HG02588 (cell line): ENCODE results near the gene RPRD1A.
"Not testable (repeated sequence)": the region's sequence is repeated elsewhere in the genome, so short reads cannot be mapped to it uniquely, and the experiment has no call there.

Source experiments
- ATAC-seq: cut with Tn5 transposase; IDR thresholded peaks from one replicate; pipeline ENCODE4 v1.9.1; 2021; ENCODE audit warnings: mild to moderate bottlenecking, moderate library complexity; ENCODE audit not compliant: unreplicated experiment

RPRD1A gene

DNA sequence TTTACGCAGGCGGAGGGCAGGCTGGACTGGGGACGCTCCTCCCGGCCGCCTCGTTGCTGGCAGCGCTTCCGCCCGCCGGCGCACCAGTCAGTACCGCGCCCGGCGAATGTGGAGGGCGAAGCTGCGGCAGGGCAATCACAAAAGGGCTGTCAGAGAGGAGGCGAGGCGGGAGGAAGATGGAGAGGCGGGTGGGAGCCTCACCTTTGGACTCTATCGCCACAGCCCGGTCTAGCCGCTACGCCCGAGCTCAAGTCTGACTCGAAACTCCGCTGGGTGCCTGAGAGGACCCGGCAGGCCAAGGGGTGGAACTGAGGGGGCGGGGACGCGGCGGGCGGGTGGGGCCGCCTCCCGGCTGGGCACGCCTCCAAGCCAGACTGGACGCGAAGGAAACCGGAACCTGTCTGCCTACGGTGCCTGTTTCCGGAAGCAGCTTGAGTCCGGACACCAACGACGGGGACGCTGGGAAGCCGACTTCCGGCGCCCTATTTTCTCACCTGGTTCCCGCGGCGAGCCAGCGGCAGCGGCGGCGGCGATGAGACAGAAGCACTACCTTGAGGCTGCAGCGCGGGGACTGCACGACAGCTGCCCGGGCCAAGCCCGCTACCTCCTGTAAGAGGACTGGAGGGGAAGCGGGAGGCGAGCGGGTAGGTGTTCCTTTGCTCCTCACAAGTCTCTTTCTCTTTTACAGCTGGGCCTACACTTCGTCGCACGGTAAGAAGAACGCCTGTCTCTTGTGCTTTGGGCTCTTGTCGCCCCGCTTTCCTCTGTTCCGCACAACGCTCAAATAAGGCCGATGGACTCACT is 95.0 kb downstream of the RPRD1A start, which contains the start of gene RMP24:
RMP24 (plus strand) TSS at position 483 of the 804 bp plus-strand sequence.
- peak; percentile 95 for ATAC-seq

DNA sequence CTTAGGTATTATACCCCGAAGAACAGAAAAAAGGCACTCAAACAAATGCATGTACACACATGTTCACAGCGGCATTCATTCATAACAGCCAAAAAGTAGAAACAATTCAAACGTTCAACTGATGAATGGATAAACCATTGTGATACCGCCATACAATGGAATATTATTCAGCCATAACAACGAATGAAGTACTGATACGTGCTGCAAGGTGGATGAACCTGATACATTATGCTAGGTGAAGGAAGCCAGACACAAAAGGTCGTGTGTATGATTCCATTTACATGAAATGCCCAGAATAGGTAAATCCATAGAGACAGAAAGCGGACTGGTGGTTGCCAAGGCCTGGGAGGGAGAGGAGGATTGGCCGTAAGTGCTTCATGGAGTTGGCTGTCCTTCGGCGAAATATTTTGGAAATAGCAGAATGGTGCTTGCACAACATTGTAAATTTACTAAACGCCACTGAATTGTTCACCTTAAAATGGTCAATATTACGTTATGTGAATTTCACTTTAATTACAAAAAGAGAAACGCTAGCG is 95.6 kb downstream of the RPRD1A start:
- peak; percentile 2 for ATAC-seq

DNA sequence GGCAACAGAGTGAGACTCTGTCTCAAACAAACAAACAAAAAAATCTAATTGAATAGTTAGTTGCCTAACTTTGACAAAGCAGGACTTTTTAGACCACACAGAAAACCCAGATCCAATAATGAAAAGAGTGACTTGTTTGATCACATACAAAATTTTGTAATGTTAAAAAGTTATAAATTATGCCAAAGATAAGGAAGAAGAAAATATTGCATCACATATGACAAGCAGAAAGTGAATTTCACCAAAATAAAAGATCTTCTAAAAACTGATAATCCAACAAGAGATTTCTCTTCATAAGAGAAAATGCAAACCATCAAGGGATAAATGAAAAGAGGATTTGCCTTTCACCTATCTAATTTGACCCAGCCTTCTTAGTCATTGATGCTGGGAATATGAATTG is 97.7 kb downstream of the RPRD1A start:
- no peak for ATAC-seq

DNA sequence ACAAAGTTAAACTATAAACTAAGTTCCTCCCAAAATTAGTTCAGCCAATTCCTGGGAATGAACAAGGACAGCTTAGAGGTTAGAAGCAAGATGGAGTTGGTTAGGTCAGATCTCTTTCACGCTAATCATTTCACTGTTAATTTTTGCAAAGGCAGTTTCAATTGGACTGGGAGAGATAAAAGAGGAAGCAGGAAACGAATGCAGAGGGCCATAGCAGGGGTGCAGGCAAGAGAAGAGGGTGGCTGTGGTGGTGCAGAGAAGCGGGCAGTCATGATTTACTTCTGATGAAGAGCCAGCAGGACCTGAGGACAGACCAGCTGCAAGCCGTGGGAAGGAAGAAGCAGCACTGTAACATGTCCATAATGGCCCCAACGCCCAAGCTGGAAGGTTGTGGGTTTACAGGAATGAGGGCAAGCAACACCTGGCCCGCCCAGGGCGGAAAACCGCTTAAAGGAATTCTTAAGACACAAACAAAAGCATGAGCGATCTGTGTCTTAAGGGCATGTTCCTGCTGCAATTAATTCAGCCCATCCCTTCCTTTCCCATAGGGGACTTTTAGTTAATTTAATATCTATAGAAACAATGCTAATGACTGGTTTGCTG is 99.0 kb downstream of the RPRD1A start:
- no peak for ATAC-seq

DNA sequence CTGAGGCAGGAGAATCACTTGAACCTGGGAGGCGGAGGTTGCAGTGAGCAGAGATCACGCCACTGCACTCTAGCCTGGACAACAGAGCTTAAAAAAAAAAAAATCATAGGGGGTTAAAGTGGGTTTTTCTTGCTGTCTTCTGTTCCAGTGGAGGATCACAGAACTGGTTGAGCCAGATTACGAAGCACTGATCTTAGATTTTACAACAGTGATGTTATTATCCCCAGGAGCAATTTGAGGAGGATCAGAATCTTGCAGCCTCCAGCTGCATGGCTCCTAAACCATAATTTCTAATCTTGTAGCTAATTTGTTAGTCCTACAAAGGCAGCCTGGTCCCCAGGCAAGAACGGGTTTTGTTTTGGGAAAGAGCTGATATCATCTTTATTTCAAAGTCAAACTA is 99.5 kb downstream of the RPRD1A start:
- ATAC-seq = not testable (repeated sequence)

DNA sequence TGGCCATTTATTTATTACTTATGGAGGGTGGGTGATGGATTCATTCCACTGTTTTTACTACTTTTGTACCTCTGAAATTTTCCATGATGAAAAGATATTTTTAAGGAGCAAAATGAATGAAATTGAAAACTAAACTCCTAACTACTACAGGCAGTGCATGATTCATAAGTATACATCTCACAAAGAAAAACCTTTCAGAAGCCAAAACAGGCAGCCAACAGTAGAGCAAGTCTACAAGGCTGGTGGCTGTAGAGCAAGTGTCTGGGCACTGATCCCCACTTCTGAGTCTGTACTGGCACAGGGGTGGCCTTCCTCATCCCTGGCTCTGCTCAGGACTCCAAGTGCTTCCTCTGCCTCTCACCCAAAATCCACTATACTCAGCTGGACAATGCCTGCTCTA is 103.0 kb downstream of the RPRD1A start:
- ATAC-seq = no peak

DNA sequence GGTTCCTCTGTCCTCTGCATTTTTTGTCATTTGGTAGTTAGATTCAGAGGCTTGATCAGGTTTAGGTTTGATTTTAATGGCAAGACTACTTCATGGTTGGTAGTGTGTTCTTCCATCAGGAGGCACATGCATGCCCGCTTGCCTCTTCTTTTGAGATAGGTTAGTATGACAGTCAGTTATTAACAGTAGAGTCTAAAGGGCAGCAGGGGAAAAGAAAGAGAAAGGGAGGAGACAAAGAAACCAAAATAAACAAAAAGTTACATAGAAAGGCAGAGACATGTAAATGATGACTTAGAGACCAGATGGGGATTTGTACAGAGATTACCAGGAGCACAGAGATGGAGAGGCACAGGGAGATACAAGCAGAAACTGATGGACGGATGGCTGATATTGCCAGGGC is 105.0 kb downstream of the RPRD1A start:
- ATAC-seq = no peak

DNA sequence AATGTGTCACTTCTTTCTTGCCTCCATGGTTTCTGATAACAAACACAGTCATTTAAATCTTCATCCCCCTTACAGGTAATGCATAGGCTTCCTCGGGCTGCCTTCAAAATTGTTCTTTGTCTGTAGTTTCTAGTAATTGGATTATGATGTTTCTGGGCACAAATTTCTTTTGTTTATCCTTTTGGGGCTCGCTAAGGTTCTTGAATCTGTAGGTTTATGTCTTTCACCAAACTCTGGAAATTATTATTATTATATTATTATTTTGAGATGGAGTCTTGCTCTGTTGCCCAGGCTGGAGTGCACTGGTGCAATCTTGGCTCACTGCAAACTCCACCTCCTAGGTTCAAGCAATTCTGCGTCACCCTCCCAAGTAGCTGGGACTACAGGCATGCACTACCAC is 111.1 kb downstream of the RPRD1A start:
- no peak for ATAC-seq

DNA sequence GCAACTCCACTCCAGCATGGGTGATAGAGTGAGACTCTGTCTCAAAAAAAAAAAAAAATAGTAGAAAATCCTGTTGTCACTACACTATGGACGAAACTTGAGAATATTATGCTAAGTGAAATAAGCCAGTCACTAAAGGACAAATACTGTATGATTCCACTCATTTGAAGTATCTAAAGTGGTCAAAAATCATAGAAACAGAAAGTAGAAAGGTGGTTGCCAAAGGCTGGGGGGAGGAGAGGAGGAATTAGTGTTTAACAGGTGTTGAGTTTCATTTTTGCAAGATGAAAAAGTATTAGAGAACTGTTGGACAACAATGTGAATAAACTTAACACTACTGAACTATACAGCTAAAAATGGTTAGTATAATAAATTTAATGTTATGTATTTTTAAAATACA is 113.7 kb downstream of the RPRD1A start:
- ATAC-seq = peak; percentile 59

DNA sequence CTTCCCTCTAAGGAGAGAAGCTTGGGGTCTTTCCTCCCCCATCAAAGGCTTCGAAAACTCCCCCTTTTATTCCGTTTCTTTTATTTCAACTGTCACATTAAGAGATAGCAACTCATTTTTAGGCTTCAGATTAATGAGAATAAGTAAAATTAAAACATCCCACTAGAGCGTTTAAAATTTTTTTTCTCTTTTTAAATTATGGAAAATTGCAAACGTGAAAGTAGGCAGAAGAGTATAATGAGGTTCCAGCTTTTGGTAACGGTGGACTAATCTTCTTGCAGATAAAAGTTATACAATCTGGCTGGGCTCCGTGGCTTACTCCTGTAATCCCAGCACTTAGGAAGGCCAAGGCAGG is 116.8 kb downstream of the RPRD1A start:
- ATAC-seq = no peak

DNA sequence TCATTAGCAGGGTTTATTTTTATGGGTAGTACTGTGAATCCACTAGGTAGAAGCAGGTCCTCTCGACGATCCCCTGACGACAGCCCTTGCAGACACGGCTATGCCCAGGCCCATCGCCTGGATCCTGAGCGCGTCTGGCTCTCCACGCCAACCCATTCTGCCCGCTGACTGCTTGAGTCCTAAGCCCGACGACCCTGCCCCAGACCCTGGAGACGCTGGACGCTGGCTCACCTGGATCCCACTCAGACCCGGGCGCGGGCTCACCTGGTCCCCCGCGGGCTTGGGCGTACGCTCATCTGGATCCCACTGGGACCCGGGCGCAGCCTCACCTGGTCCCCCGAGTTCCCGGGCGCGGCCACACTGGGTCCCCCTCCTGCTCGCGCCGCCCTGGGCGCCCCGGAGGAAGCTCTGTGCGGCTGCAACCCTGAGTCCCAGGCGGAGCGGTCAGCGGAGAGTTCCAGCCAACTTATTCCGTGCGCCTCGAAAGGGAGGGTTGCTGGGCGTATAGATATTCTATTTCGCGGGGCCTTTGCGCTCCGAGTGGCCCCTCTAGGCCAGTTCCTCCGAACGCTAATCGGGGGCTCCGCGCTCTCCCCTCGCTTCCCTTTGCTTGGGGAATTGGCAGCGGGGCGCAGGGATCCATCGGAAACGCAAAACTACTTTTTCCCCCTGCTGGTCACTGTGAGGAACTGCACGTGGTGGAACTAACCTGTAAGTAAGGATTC is 117.3 kb downstream of the RPRD1A start:
- ATAC-seq = no peak

DNA sequence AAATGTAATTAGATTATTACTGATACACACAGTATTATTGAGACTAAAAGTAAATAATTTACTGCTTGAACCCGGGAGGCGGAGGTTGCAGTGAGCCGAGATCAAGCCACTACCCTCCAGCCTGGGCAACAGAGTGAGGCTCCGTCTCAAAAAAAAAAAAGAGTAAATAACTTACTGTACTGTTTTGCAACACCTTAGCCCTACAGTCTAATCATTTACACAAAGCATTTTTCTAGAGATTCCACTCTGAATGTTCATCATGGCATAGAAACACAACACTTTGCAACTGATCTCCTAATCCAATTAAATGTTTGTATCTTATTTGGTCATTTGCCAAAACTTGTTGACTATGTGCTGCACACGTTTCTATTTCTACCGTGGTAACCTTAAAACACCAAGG is 118.3 kb downstream of the RPRD1A start:
- ATAC-seq = no peak

DNA sequence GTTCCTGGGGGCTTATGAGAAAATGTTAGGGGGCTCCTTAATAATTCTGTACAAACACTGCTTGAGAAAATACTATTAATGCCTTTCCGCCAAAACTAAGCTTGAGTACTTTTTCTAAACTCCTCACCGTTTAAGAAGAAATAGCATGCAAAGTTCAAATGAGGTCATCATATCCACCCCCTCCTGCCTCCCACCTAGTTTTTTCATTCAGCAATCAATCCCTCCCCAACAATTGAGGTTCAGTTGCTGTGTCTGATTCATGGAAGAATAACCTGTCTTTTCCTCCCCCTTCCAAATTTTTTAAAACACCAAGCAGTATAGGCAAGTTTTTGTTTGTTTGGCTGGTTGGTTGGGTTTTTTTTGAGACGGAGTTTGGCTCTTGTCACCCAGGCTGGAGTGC is 119.3 kb downstream of the RPRD1A start:
- ATAC-seq = no peak

DNA sequence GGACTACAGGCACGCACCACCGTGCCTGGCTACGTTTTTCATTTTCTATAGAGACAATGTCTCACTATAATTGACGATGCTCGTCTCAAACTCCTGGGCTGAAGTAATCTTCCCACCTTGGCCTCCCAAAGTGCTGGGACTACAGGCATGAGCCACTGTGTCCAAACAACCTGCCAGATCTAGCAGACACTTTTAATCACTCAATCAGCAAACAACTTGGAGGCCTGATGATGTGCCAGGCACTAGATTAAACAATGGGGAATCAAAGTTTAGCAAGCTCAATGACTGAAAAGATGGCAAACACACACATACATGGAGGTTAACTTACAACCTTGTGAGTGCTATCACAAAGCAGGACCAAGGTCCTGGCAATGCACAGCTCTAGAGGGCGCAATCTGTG is 124.7 kb downstream of the RPRD1A start:
- ATAC-seq = no peak

DNA sequence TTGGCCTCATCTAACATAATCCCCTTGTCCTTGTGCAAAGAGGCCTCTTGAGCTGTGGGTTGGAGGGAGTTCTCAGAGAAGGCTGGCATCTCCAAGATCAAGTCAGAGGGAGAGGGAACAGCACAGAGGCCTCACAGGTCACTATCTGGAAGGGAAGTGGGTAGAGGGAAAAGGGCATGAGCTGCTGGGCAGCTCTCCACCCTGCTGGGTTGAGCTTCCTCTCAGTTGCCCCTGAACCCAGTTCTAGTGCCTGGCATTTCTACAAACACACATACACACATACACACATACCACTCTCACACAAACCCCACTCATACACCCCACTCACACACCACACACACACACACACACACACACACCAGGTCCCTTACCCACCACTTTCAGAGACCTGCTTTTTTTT is 125.2 kb downstream of the RPRD1A start:
- no peak for ATAC-seq

DNA sequence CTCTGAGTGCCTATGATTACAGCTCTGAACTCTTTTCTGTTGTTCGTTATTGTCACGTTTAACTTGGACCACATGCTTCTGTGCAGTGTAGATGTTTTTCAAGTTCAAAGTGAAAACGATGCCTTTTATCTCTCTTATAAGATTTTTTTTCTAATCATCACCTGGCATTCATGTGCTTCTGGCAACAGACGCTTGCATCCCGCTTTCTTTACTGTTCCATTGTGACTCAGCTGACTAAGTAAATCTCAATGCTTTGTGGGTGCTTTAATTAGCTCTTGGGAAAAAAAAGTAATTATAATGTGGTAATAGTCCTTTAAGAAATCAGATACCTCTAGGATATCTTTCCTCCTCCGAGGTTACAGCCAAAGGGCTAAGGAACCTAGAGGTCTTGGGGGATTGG is 126.1 kb downstream of the RPRD1A start:
- no peak for ATAC-seq
